ENCODE results near the gene RBM19. TPM values are rescaled to one million over a fixed set of nuclear protein-coding genes. Genes with fewer than 3 reads are reported as not detected.

Gene RBM19
- total RNA-seq, 2 experiments from 2014 or later: 29.6 to 33.8 TPM

- ChIA-PET POLR2A (no interaction called here), CTCF (no interaction called here)
- Mint-ChIP-seq H3K27ac (no peak overlapping the region), H3K4me3 (no peak overlapping the region), H3K27me3 (ENCODE audit: low read depth) (no peaks in the 10 kb centered on the region), H3K9me3 (ENCODE audit: insufficient read depth) (peaks cover 8% of the 10 kb centered on the region), H3K36me3 (ENCODE audit: low read depth) (peaks cover 3% of the 10 kb centered on the region), H3K4me1 (ENCODE audit: low read depth) (no peaks in the 10 kb centered on the region)
- no peak for DNase-seq
- no peak for ATAC-seq
Observed at GRCh38 chr12:113802966-113803758, 163.0 kb downstream of the RBM19 start.

- CTCF ChIA-PET: no interaction called here
- Mint-ChIP-seq H3K9me3 (ENCODE audit: insufficient read depth) (peaks cover 5% of the 10 kb centered on the region), H3K36me3 (ENCODE audit: low read depth) (no peaks in the 10 kb centered on the region), H3K4me1 (ENCODE audit: low read depth) (no peaks in the 10 kb centered on the region), H3K27ac (no peak overlapping the region), H3K27me3 (ENCODE audit: low read depth) (no peaks in the 10 kb centered on the region), H3K4me3 (no peak overlapping the region)
- ATAC-seq (no peak), DNase-seq (no peak)
- POLR2A ChIA-PET: no interaction called here
Observed at GRCh38 chr12:113802000-113802749, 163.9 kb downstream of the RBM19 start.

GRCh38 chr12:113800201-113800600 lies 165.9 kb downstream of the RBM19 start:
- DNase-seq: no peak
- H3K27ac Mint-ChIP-seq: no peak overlapping the region
- no peaks in the 10 kb centered on the region for H3K36me3 Mint-ChIP-seq (ENCODE audit: low read depth)
- H3K4me1 Mint-ChIP-seq (ENCODE audit: low read depth): no peaks in the 10 kb centered on the region
- ChIA-PET POLR2A (no interaction called here), CTCF (no interaction called here)
- no peak for ATAC-seq
- H3K4me3 Mint-ChIP-seq: no peak overlapping the region
- H3K9me3 Mint-ChIP-seq (ENCODE audit: insufficient read depth): no peaks in the 10 kb centered on the region
- no peaks in the 10 kb centered on the region for H3K27me3 Mint-ChIP-seq (ENCODE audit: low read depth)

GRCh38 chr12:113798552-113798951 lies 167.6 kb downstream of the RBM19 start:
- no peaks in the 10 kb centered on the region for H3K4me1 Mint-ChIP-seq (ENCODE audit: low read depth)
- POLR2A ChIA-PET: no interaction called here
- CTCF ChIA-PET: no interaction called here
- no peak overlapping the region for H3K27ac Mint-ChIP-seq
- ATAC-seq: no peak
- DNase-seq: no peak
- no peaks in the 10 kb centered on the region for H3K36me3 Mint-ChIP-seq (ENCODE audit: low read depth)
- H3K4me3 Mint-ChIP-seq: no peak overlapping the region
- no peaks in the 10 kb centered on the region for H3K27me3 Mint-ChIP-seq (ENCODE audit: low read depth)
- no peaks in the 10 kb centered on the region for H3K9me3 Mint-ChIP-seq (ENCODE audit: insufficient read depth)

- Mint-ChIP-seq H3K27me3 (ENCODE audit: low read depth) (no peaks in the 10 kb centered on the region), H3K4me1 (ENCODE audit: low read depth) (no peaks in the 10 kb centered on the region), H3K27ac (no peak overlapping the region), H3K4me3 (no peak overlapping the region), H3K36me3 (ENCODE audit: low read depth) (no peaks in the 10 kb centered on the region), H3K9me3 (ENCODE audit: insufficient read depth) (no peaks in the 10 kb centered on the region)
- CTCF ChIA-PET: no interaction called here
- no peak for ATAC-seq
- POLR2A ChIA-PET: no interaction called here
- no peak for DNase-seq
Observed at GRCh38 chr12:113797535-113797868, 168.6 kb downstream of the RBM19 start.

- Mint-ChIP-seq H3K36me3 (ENCODE audit: low read depth) (no peaks in the 10 kb centered on the region), H3K4me3 (no peak overlapping the region), H3K4me1 (ENCODE audit: low read depth) (no peaks in the 10 kb centered on the region), H3K27me3 (ENCODE audit: low read depth) (no peaks in the 10 kb centered on the region), H3K27ac (no peak overlapping the region), H3K9me3 (ENCODE audit: insufficient read depth) (no peaks in the 10 kb centered on the region)
- CTCF ChIA-PET: no interaction called here
- no peak for DNase-seq
- POLR2A ChIA-PET: no interaction called here
- no peak for ATAC-seq
Observed at GRCh38 chr12:113796852-113797534, 169.1 kb downstream of the RBM19 start.

GRCh38 chr12:113796066-113796827 lies 169.9 kb downstream of the RBM19 start:
- ChIA-PET POLR2A (no interaction called here), CTCF (no interaction called here)
- H3K36me3 Mint-ChIP-seq (ENCODE audit: low read depth): no peaks in the 10 kb centered on the region
- no peaks in the 10 kb centered on the region for H3K4me1 Mint-ChIP-seq (ENCODE audit: low read depth)
- ATAC-seq (no peak), DNase-seq (no peak)
- no peak overlapping the region for H3K27ac Mint-ChIP-seq
- H3K27me3 Mint-ChIP-seq (ENCODE audit: low read depth): peaks cover 2% of the 10 kb centered on the region
- no peak overlapping the region for H3K4me3 Mint-ChIP-seq
- H3K9me3 Mint-ChIP-seq (ENCODE audit: insufficient read depth): no peaks in the 10 kb centered on the region

- ChIA-PET CTCF (no interaction called here), POLR2A (no interaction called here)
- Mint-ChIP-seq H3K4me1 (ENCODE audit: low read depth) (no peaks in the 10 kb centered on the region), H3K36me3 (ENCODE audit: low read depth) (no peaks in the 10 kb centered on the region), H3K27me3 (ENCODE audit: low read depth) (peaks cover 4% of the 10 kb centered on the region), H3K4me3 (no peak overlapping the region), H3K9me3 (ENCODE audit: insufficient read depth) (no peaks in the 10 kb centered on the region), H3K27ac (no peak overlapping the region)
- DNase-seq (no peak), ATAC-seq (no peak)
Observed at GRCh38 chr12:113795445-113795844, 170.7 kb downstream of the RBM19 start.

GRCh38 chr12:113794774-113795173 lies 171.4 kb downstream of the RBM19 start:
- Mint-ChIP-seq H3K27ac (no peak overlapping the region), H3K27me3 (ENCODE audit: low read depth) (peaks cover 4% of the 10 kb centered on the region), H3K4me1 (ENCODE audit: low read depth) (no peaks in the 10 kb centered on the region), H3K9me3 (ENCODE audit: insufficient read depth) (no peaks in the 10 kb centered on the region), H3K4me3 (no peak overlapping the region), H3K36me3 (ENCODE audit: low read depth) (no peaks in the 10 kb centered on the region)
- ChIA-PET CTCF (no interaction called here), POLR2A (no interaction called here)
- DNase-seq (no peak), ATAC-seq (no peak)

GRCh38 chr12:113793250-113793649 lies 172.9 kb downstream of the RBM19 start:
- no peak overlapping the region for H3K4me3 Mint-ChIP-seq
- ATAC-seq (no peak), DNase-seq (no peak)
- peaks cover 4% of the 10 kb centered on the region for H3K27me3 Mint-ChIP-seq (ENCODE audit: low read depth)
- no peak overlapping the region for H3K27ac Mint-ChIP-seq
- H3K36me3 Mint-ChIP-seq (ENCODE audit: low read depth): no peaks in the 10 kb centered on the region
- POLR2A ChIA-PET: no interaction called here
- H3K4me1 Mint-ChIP-seq (ENCODE audit: low read depth): no peaks in the 10 kb centered on the region
- CTCF ChIA-PET: no interaction called here
- H3K9me3 Mint-ChIP-seq (ENCODE audit: insufficient read depth): no peaks in the 10 kb centered on the region

GRCh38 chr12:113792450-113792849 lies 173.7 kb downstream of the RBM19 start:
- DNase-seq (no peak), ATAC-seq (no peak)
- peaks cover 4% of the 10 kb centered on the region for H3K27me3 Mint-ChIP-seq (ENCODE audit: low read depth)
- peaks cover 3% of the 10 kb centered on the region for H3K9me3 Mint-ChIP-seq (ENCODE audit: insufficient read depth)
- H3K4me1 Mint-ChIP-seq (ENCODE audit: low read depth): no peaks in the 10 kb centered on the region
- H3K4me3 Mint-ChIP-seq: no peak overlapping the region
- H3K27ac Mint-ChIP-seq: no peak overlapping the region
- ChIA-PET CTCF (no interaction called here), POLR2A (no interaction called here)
- no peaks in the 10 kb centered on the region for H3K36me3 Mint-ChIP-seq (ENCODE audit: low read depth)
